ENCODE measurements around the gene CPLX3.
"Not testable (repeated sequence)": the region's sequence is repeated elsewhere in the genome, so short reads cannot be mapped to it uniquely, and the experiment has no call there.

The CPLX3 gene

GRCh38 chr15:74826364-74826819 is at the start of gene CPLX3:
CPLX3 (plus strand) TSS chr15:74826627; CDS start chr15:74826704, 77 bp downstream.
- DNase-seq, result no peak

- DNase-seq, result no peak
These were observed 49.3 kb upstream of the CPLX3 start for GRCh38 chr15:74776821-74777768.

GRCh38 chr15:74777769-74778598 is 48.4 kb upstream of the CPLX3 start:
- DNase-seq, result no peak

GRCh38 chr15:74778599-74778970 is 47.8 kb upstream of the CPLX3 start:
- DNase-seq, result no peak

GRCh38 chr15:74779162-74779648 is 47.2 kb upstream of the CPLX3 start:
- DNase-seq, result no peak

- DNase-seq, result no peak
These were observed 45.6 kb upstream of the CPLX3 start for GRCh38 chr15:74780523-74781430.

GRCh38 chr15:74781431-74782258 is 44.8 kb upstream of the CPLX3 start, which contains the start of gene CSK:
CSK (plus strand) TSS chr15:74782080; CDS start chr15:74798298, 16,218 bp downstream.
- DNase-seq, result peak; percentile 13 to 70

- no peak for DNase-seq
These were observed 44.0 kb upstream of the CPLX3 start for GRCh38 chr15:74782259-74783071.

- no peak for DNase-seq
These were observed 43.2 kb upstream of the CPLX3 start for GRCh38 chr15:74783072-74783807.

- no peak for DNase-seq
These were observed 42.6 kb upstream of the CPLX3 start for GRCh38 chr15:74783808-74784175.

GRCh38 chr15:74784426-74785193 is 41.8 kb upstream of the CPLX3 start:
- DNase-seq, result no peak

- DNase-seq, result no peak
These were observed 41.0 kb upstream of the CPLX3 start for GRCh38 chr15:74785194-74786032.

- not testable (repeated sequence) for DNase-seq
These were observed 40.3 kb upstream of the CPLX3 start for GRCh38 chr15:74786081-74786480.

GRCh38 chr15:74786551-74787165 is 39.8 kb upstream of the CPLX3 start:
- no peak for DNase-seq

- DNase-seq, result no peak
These were observed 39.0 kb upstream of the CPLX3 start for GRCh38 chr15:74787251-74788041.

GRCh38 chr15:74788042-74788682 is 38.3 kb upstream of the CPLX3 start:
- DNase-seq, result no peak
